Muscle layer of colon (tissue), 2 donors: ENCODE results near the gene SV2B.

Experiments
- H3K27ac ChIP-seq: one replicate; pipeline ENCODE4 v1.7.0; 2013; ENCODE audit warnings: low read depth, mild to moderate bottlenecking, low read length, moderate library complexity
- H3K27me3 ChIP-seq, 2 donors: one replicate each; pipeline ENCODE4 v1.7.0; 2013; ENCODE audit warnings: low read length in 2 of 2, mild to moderate bottlenecking in 2 of 2; ENCODE audit not compliant: insufficient read depth in 2 of 2, control insufficient read depth in 1 of 2
- H3K36me3 ChIP-seq: one replicate; pipeline ENCODE4 v1.7.0; 2013; ENCODE audit warnings: mild to moderate bottlenecking, low read length; ENCODE audit not compliant: insufficient read depth
- H3K4me1 ChIP-seq: one replicate; pipeline ENCODE4 v1.7.0; 2013; ENCODE audit warnings: mild to moderate bottlenecking, low read length; ENCODE audit not compliant: insufficient read depth
- H3K4me3 ChIP-seq, 2 donors: one replicate each; pipeline ENCODE4 v1.7.0; 2013; ENCODE audit warnings: low read length in 2 of 2, low read depth in 1 of 2, mild to moderate bottlenecking in 1 of 2, moderate library complexity in 1 of 2
- H3K9ac ChIP-seq: one replicate; pipeline ENCODE4 v1.7.0; 2013; ENCODE audit warnings: low read length
- H3K9me3 ChIP-seq: one replicate; pipeline ENCODE4 v1.7.0; 2013; ENCODE audit warnings: mild to moderate bottlenecking, low read length
- donor health status: abdominal sarcoma.
- donor health status: Adenocarcinoma of cecum.

SV2B gene

GRCh38 chr15:91104111-91104510 is 4.1 kb downstream of the SV2B start:
- Histone ChIP-seq H3K27me3 (peaks cover 18 to 20% of the 10 kb centered on the region in 2 donors), H3K4me3 (no peak overlapping the region), H3K36me3 (no peaks in the 10 kb centered on the region), H3K27ac (no peak overlapping the region), H3K9me3 (no peaks in the 10 kb centered on the region), H3K4me1 (peaks cover 10% of the 10 kb centered on the region), H3K9ac (no peak overlapping the region)

- Histone ChIP-seq H3K4me1 (no peaks in the 10 kb centered on the region), H3K4me3 (no peak overlapping the region), H3K9me3 (no peaks in the 10 kb centered on the region), H3K36me3 (no peaks in the 10 kb centered on the region), H3K9ac (no peak overlapping the region), H3K27me3 (peaks cover 0 to 5% of the 10 kb centered on the region in 2 donors), H3K27ac (no peak overlapping the region)
These were observed 8.4 kb downstream of the SV2B start for GRCh38 chr15:91108421-91108820.

- Histone ChIP-seq H3K4me3 (no peak overlapping the region), H3K27ac (no peak overlapping the region), H3K9ac (no peak overlapping the region), H3K27me3 (no peaks in the 10 kb centered on the region), H3K9me3 (no peaks in the 10 kb centered on the region), H3K4me1 (no peaks in the 10 kb centered on the region), H3K36me3 (no peaks in the 10 kb centered on the region)
These were observed 9.8 kb downstream of the SV2B start for GRCh38 chr15:91109885-91110284.

GRCh38 chr15:91110407-91110806 is 10.3 kb downstream of the SV2B start:
- H3K27me3 ChIP-seq: no peaks in the 10 kb centered on the region
- no peaks in the 10 kb centered on the region for H3K9me3 ChIP-seq
- H3K9ac ChIP-seq: no peak overlapping the region
- no peak overlapping the region for H3K27ac ChIP-seq
- H3K4me1 ChIP-seq: no peaks in the 10 kb centered on the region
- H3K4me3 ChIP-seq: no peak overlapping the region
- H3K36me3 ChIP-seq: no peaks in the 10 kb centered on the region

GRCh38 chr15:91113030-91113429 is 13.0 kb downstream of the SV2B start:
- H3K9ac ChIP-seq: no peak overlapping the region
- H3K9me3 ChIP-seq: no peaks in the 10 kb centered on the region
- no peak overlapping the region for H3K27ac ChIP-seq
- H3K4me1 ChIP-seq: no peaks in the 10 kb centered on the region
- H3K27me3 ChIP-seq: no peaks in the 10 kb centered on the region
- no peak overlapping the region for H3K4me3 ChIP-seq
- no peaks in the 10 kb centered on the region for H3K36me3 ChIP-seq

GRCh38 chr15:91114301-91114700 is 14.2 kb downstream of the SV2B start:
- H3K27me3 ChIP-seq: no peaks in the 10 kb centered on the region
- H3K36me3 ChIP-seq: no peaks in the 10 kb centered on the region
- no peaks in the 10 kb centered on the region for H3K4me1 ChIP-seq
- no peak overlapping the region for H3K9ac ChIP-seq
- H3K9me3 ChIP-seq: no peaks in the 10 kb centered on the region
- no peak overlapping the region for H3K4me3 ChIP-seq
- H3K27ac ChIP-seq: no peak overlapping the region

- no peak overlapping the region for H3K9ac ChIP-seq
- no peaks in the 10 kb centered on the region for H3K36me3 ChIP-seq
- no peaks in the 10 kb centered on the region for H3K9me3 ChIP-seq
- no peaks in the 10 kb centered on the region for H3K27me3 ChIP-seq
- H3K4me3 ChIP-seq: no peak overlapping the region
- no peaks in the 10 kb centered on the region for H3K4me1 ChIP-seq
- H3K27ac ChIP-seq: no peak overlapping the region
These were observed 16.3 kb downstream of the SV2B start for GRCh38 chr15:91116113-91117067.

- H3K9me3 ChIP-seq: no peaks in the 10 kb centered on the region
- no peak overlapping the region for H3K4me3 ChIP-seq
- H3K4me1 ChIP-seq: no peaks in the 10 kb centered on the region
- H3K36me3 ChIP-seq: no peaks in the 10 kb centered on the region
- no peaks in the 10 kb centered on the region for H3K27me3 ChIP-seq
- H3K27ac ChIP-seq: no peak overlapping the region
- H3K9ac ChIP-seq: no peak overlapping the region
These were observed 17.3 kb downstream of the SV2B start for GRCh38 chr15:91117375-91117774.

- Histone ChIP-seq H3K9me3 (no peaks in the 10 kb centered on the region), H3K27ac (no peak overlapping the region), H3K4me3 (no peak overlapping the region), H3K27me3 (no peaks in the 10 kb centered on the region), H3K36me3 (no peaks in the 10 kb centered on the region), H3K4me1 (no peaks in the 10 kb centered on the region), H3K9ac (no peak overlapping the region)
These were observed 18.9 kb downstream of the SV2B start for GRCh38 chr15:91118817-91119590.

- H3K27me3 ChIP-seq: no peaks in the 10 kb centered on the region
- no peaks in the 10 kb centered on the region for H3K9me3 ChIP-seq
These were observed 22.2 kb downstream of the SV2B start for GRCh38 chr15:91122296-91122695.

GRCh38 chr15:91124132-91124531 is 24.1 kb downstream of the SV2B start:
- no peak overlapping the region for H3K4me3 ChIP-seq
- H3K27ac ChIP-seq: no peak overlapping the region
- no peaks in the 10 kb centered on the region for H3K27me3 ChIP-seq
- no peaks in the 10 kb centered on the region for H3K36me3 ChIP-seq
- H3K9ac ChIP-seq: no peak overlapping the region
- no peaks in the 10 kb centered on the region for H3K4me1 ChIP-seq
- no peaks in the 10 kb centered on the region for H3K9me3 ChIP-seq

More at GRCh38 chr15:91122296-91122695, 22.2 kb downstream of the SV2B start:
- Histone ChIP-seq H3K4me3 (no peak overlapping the region), H3K4me1 (no peaks in the 10 kb centered on the region), H3K27ac (no peak overlapping the region), H3K36me3 (no peaks in the 10 kb centered on the region), H3K9ac (no peak overlapping the region)
